Heart left ventricle (tissue), 16 donors: ENCODE results near the gene LAD1. TPM values are rescaled to one million over a fixed set of nuclear protein-coding genes. Genes with fewer than 3 reads are reported as not detected.

ENCODE experiments used
- ATAC-seq, 4 donors: fragments of 200-7000 bp; cut with Tn5 transposase; one replicate each; pipeline ENCODE4 v1.9.1; 2020 to 2022; ENCODE audit warnings: moderate library complexity in 4 of 4, mild to moderate bottlenecking in 3 of 4, moderate number of reproducible peaks in 1 of 4
- DNase-seq, 5 donors: peaks; one replicate each; pipeline ENCODE4 v3.0.0-alpha.2; 2020
- H3K27ac ChIP-seq, 12 donors: fragments of 200-600 bp; sonication (generic) in 4 of 12; one replicate each; pipeline versions ENCODE4 v1.5.0 to v1.8.0; 2016 to 2022; ENCODE audit warnings: mild to moderate bottlenecking in 2 of 12
- H3K27me3 ChIP-seq, 9 donors: fragments of 200-600 bp; sonication (generic) in 2 of 9; one replicate each; pipeline versions ENCODE4 v1.5.1 to v1.8.0; 2016 to 2022; ENCODE audit warnings: mild to moderate bottlenecking in 3 of 9
- H3K36me3 ChIP-seq, 9 donors: fragments of 200-600 bp; sonication (generic) in 2 of 9; one replicate each; pipeline versions ENCODE4 v1.5.0 to v1.8.0; 2018 to 2022; ENCODE audit warnings: mild to moderate bottlenecking in 2 of 9
- H3K4me1 ChIP-seq, 12 donors: fragments of 200-600 bp; sonication (generic) in 4 of 12; one replicate each; pipeline versions ENCODE4 v1.5.0 to v1.8.0; 2016 to 2022; ENCODE audit warnings: mild to moderate bottlenecking in 3 of 12
- H3K4me3 ChIP-seq, 12 donors: fragments of 200-600 bp; sonication (generic) in 4 of 12; one replicate each; pipeline versions ENCODE4 v1.5.0 to v1.8.0; 2017 to 2022; ENCODE audit warnings: mild to moderate bottlenecking in 9 of 12, moderate library complexity in 4 of 12
- H3K9me3 ChIP-seq, 12 donors: fragments of 200-600 bp; sonication (generic) in 4 of 12; one replicate each; pipeline versions ENCODE4 v1.5.0 to v1.8.0; 2016 to 2022; ENCODE audit warnings: mild to moderate bottlenecking in 1 of 12
- CTCF ChIP-seq, 12 donors: fragments of 200-600 bp; sonication (generic) in 4 of 12; IDR thresholded peaks; one replicate each; pipeline versions ENCODE4 v1.5.0 to v1.8.0; 2018 to 2022; ENCODE audit warnings: antibody characterized with exemption in 12 of 12, mild to moderate bottlenecking in 5 of 12
- POLR2A ChIP-seq, 2 donors: fragments of 450-650 bp; IDR thresholded peaks; one replicate each; pipeline ENCODE4 v1.6.1; 2017; ENCODE audit warnings: antibody characterized with exemption in 2 of 2, mild to moderate bottlenecking in 2 of 2, moderate library complexity in 2 of 2
- WGBS, 4 donors: extraction: QIAGEN DNeasy Blood & Tissue Kit in 2 of 4; methylation state at CpG; one replicate each; pipeline versions ENCODE4 v1.1.5 to v1.1.7; 2013 to 2018; 5-methylcytosine and 5-hydroxymethylcytosine counted together
- intact Hi-C, 10 donors: fragments of 100-400 bp; cut with DNase I; formaldehyde crosslinking; loops; one replicate each; pipeline versions ENCODE4 v1.11.1 to v1.14.2; 2022
- polyA plus RNA-seq, 2 donors: library from polyadenylated mRNA; stranded (reverse); fragments of 200-250 nt; gene quantifications; one replicate each; pipeline ENCODE4 v1.2.3, GENCODE V29; 2013
- total RNA-seq, 9 donors: library from RNA; depleted of rRNA in 2 of 9; stranded (reverse); fragments of >200 nt in 2 of 9; fragmentation: NEBNext Ultra II Directional in 3 of 9; extraction: Animal tissue kit (Norgen Biotek cat#: 25700) in 3 of 9; gene quantifications; one replicate each; pipeline versions ENCODE4 v1.1.0 to v1.2.4, GENCODE V29; 2016 to 2023
- donor health status: ischemic (EF 13 %, LVEDD 7.1; RV severe dilation, severe dysfunction).
- donor health status: healthy with polysubstance abuse.
- donor health status: DM: no; HTN: yes; CAD: no.
- donor health status: DM: no; HTN: no; CAD: no.
- donor health status: ischemic (EF 25% LVEDD 6.9; RV normal size, moderate dysfunction).
- donor health status: ischemic (EF 25% LVEDD 5.7; RV mildly dilated, moderate dysfunction).
- donor health status: healthy.
- donor health status: DM: yes; HTN: yes; CAD: no.
- donor health status: ischemic (EF 35%, LVEDD 5.7; RV mildly dilated, moderate dysfunction).
- donor health status: nonischemic (EF 11% LVEDD 7.7; RV severe dilation, severe dysfunction).
- donor health status: DM: yes; HTN: yes; CAD: no.
- donor health status: PGD.
- donor health status: ischemic (EF 29% LVEDD 5.4; RV normal size, mild dysfunction).
- donor health status: nonischemic (EF 23%, LVEDD 6.1; RV moderate dilation, normal function).

LAD1 gene
- total and polyA plus RNA-seq, 11 donors: 2.0 to 99.2 (median 6.9) TPM

GRCh38 chr1:201345081-201345355 lies 54.1 kb downstream of the LAD1 start:
- DNase-seq (peak in 1 of 5 donors; percentile 24), ATAC-seq (no peak)
- Histone ChIP-seq H3K27ac (no peak overlapping the region), H3K27me3 (no peaks in the 10 kb centered on the region), H3K4me3 (no peak overlapping the region), H3K4me1 (peaks cover 0 to 13% (median 0%) of the 10 kb centered on the region in 12 donors), H3K9me3 (peaks cover 0 to 11% (median 0%) of the 10 kb centered on the region in 12 donors), H3K36me3 (no peaks in the 10 kb centered on the region)
- intact Hi-C loops: loop anchor here in 6 of 10 donors (5.0 kb wide), 6 partner anchors 33 to 167 kb away; no protein-coding TSS in a partner anchor
- 96 to 100% (median 97%) methylated on average over 5 of the region's 5 CpGs for WGBS, 4 donors
- TF ChIP-seq CTCF (IDR thresholded peaks at IDR 0.05) (no peak), POLR2A (IDR thresholded peaks at IDR 0.05) (no peak)

DNA sequence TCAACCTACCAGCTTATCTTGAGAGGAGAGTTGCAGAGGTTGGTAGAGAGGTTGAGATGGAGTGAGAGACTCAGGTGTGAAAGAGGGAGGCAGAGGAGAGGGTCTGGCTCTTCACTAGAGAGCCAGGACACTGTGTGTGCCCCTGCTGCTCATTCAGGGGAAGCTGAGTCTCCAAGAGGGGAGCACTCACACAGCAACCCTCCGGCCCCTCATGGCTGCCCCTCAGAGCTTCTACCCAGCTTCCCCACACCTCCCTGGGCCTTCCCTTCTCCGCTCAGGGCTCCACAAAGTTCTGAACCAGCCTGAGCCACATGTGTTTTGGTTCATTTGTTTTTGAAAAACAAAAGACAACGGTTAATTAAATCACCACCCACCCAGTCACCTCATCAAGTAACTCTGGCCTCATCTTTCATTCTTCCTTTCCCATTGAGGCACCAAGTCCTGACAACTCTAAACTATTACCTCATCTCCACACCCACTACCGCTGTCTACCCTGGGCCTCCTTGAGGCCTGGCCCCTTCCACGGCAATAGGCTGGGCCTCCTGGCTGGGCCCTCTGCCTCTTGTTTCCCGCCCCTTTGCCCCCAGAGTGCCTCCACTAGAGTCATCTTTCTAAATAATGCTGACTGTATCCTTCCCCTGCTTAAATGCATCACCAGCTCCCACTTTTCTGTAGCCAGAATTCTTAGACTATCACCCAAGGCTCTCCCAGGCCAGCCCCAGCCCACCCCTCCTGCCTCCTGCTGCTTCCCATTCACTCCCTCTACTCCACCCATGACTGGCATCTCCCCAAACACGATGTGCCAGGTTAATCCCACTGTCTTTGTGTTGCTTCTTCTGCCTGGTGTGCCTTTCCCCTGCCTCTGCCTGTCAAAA lies 54.7 kb downstream of the LAD1 start:
- ATAC-seq (no peak), DNase-seq (peak in 2 of 5 donors; percentile 7 to 10)
- no peak overlapping the region for H3K27ac ChIP-seq
- no peaks in the 10 kb centered on the region for H3K36me3 ChIP-seq
- no peak overlapping the region for H3K4me3 ChIP-seq
- no peaks in the 10 kb centered on the region for H3K27me3 ChIP-seq
- 79 to 86% (median 84%) methylated on average over 7 of the region's 7 CpGs for WGBS, 4 donors
- H3K4me1 ChIP-seq: peaks cover 0 to 13% (median 0%) of the 10 kb centered on the region in 12 donors
- intact Hi-C loops: loop anchor here in 7 of 10 donors (5.0 kb wide), 6 partner anchors 32 to 168 kb away; no protein-coding TSS in a partner anchor
- peaks cover 0 to 11% (median 0%) of the 10 kb centered on the region in 12 donors for H3K9me3 ChIP-seq
- TF ChIP-seq CTCF (IDR thresholded peaks at IDR 0.05) (no peak), POLR2A (IDR thresholded peaks at IDR 0.05) (no peak)

DNA sequence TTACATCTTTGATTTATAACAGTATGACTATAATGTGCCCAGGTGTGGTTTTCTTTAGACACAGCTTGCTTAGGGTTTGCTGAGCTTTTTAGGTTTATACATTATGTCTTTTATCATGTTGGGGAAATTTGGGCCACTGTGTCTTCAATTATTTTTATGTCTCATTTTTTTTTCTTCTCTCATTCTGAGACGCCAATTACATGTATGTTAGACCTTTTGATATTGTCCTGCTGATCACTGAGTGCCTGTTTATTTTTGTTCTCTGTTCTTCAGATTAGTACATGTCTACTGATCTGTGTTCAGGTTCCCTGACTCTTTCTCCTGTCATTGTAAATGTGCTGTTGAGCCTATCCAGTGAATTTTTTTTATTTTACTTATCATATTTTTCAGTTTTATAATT lies 57.7 kb downstream of the LAD1 start:
- intact Hi-C loops: loop anchor here in 1 of 10 donors (5.0 kb wide), 1 partner anchor 84 kb away; no protein-coding TSS in a partner anchor
- no peak for DNase-seq
- TF ChIP-seq POLR2A (IDR thresholded peaks at IDR 0.05) (no peak), CTCF (IDR thresholded peaks at IDR 0.05) (no peak)
- peaks cover 0 to 4% (median 0%) of the 10 kb centered on the region in 12 donors for H3K4me1 ChIP-seq
- no peak overlapping the region for H3K27ac ChIP-seq
- peaks cover 0 to 11% (median 0%) of the 10 kb centered on the region in 12 donors for H3K9me3 ChIP-seq
- H3K36me3 ChIP-seq: no peaks in the 10 kb centered on the region
- H3K27me3 ChIP-seq: no peaks in the 10 kb centered on the region
- H3K4me3 ChIP-seq: no peak overlapping the region
- WGBS, 4 donors: 82 to 100% (median 94%) methylated on average over 1 of the region's 1 CpG
- ATAC-seq: no peak

DNA sequence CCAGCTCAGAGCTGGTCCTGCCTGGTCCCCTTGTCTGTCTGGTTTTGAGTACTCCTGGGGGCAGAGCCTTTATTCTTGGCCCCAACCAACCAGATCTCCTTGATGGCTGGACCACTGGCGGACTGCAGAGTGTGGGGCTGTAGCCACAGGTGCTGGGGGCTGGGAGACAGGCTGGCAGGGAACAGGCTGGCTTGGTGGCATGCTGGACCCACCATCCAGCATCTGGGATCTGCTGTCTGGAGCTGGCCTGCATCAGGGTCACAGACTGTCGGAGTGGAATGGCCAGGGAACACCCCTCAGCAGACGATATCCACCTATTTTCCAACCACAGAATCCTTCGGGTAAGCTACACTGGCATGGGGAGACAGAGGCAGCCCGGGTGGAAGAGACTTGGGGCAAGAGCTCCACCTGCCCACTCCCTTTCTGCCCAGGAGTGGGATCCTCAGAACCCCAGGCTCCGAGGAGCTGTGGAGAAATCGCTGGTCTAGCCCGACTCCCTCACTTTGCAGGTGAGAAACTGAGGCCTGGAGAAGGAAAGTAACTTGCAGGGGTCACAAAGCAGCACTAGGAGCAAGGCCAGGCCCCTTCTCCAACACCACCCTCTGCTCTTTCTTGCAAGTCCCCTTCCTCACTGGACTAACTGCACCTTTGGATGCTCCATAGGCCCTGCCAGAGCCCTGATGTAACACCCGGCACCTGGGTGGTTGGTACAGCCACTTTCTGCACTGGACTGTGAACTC lies 62.2 kb downstream of the LAD1 start:
- peaks cover 0 to 7% (median 0%) of the 10 kb centered on the region in 12 donors for H3K9me3 ChIP-seq
- 93 to 98% (median 96%) methylated on average over 8 to 9 of the region's 9 CpGs for WGBS, 4 donors
- H3K27ac ChIP-seq: no peak overlapping the region
- TF ChIP-seq CTCF (IDR thresholded peaks at IDR 0.05) (no peak), POLR2A (IDR thresholded peaks at IDR 0.05) (no peak)
- H3K4me1 ChIP-seq: no peaks in the 10 kb centered on the region
- H3K36me3 ChIP-seq: no peaks in the 10 kb centered on the region
- intact Hi-C loops: no loop called here
- DNase-seq: peak in 2 of 5 donors; percentile 7 to 27
- H3K4me3 ChIP-seq: no peak overlapping the region
- no peaks in the 10 kb centered on the region for H3K27me3 ChIP-seq
- ATAC-seq: no peak
